Stimulated activated CD4-positive, alpha-beta T cell treated with anti-CD3 and anti-CD28 coated beads, Interleukin-4, amount 100 ng/mL, for 24 hours (primary cell): Measurements from ENCODE around the gene FURIN.
"Not testable (repeated sequence)": the region's sequence is repeated elsewhere in the genome, so short reads cannot be mapped to it uniquely, and the experiment has no call there.

ENCODE experiments used
- DNase-seq: peaks from one replicate; pipeline ENCODE4 v3.0.0-alpha.2; 2020

The FURIN gene

DNA sequence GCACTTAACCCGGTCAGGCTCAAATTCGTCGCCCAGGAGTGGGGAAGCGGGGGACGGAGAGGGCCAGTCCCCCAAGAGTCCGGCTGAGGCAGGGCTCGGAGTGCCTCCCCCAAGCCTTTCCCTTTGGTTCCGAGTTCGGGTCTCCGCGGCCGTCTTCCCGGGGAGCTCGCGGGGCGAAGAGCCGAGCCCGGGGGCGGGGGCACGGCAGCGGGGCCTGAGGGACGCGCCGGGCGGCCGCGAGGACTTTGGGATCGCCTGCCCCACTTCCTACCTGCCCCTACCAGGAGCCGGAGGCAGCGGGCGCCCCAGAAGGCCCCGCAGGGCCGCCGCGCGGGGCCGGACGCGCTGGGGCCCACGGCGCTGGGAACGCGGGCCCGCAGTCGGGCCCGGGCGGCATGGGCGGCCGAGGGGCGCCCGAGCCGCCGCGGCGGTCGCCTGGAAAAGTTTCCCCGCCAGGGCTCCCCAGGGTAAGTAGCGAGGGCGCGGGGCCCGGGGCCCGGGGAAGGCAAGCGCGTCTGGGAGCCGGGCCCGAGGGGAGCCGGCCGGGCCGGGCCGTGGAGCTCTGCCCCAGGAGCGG lies 2.8 kb downstream of the FURIN start:
- DNase-seq: no peak

DNA sequence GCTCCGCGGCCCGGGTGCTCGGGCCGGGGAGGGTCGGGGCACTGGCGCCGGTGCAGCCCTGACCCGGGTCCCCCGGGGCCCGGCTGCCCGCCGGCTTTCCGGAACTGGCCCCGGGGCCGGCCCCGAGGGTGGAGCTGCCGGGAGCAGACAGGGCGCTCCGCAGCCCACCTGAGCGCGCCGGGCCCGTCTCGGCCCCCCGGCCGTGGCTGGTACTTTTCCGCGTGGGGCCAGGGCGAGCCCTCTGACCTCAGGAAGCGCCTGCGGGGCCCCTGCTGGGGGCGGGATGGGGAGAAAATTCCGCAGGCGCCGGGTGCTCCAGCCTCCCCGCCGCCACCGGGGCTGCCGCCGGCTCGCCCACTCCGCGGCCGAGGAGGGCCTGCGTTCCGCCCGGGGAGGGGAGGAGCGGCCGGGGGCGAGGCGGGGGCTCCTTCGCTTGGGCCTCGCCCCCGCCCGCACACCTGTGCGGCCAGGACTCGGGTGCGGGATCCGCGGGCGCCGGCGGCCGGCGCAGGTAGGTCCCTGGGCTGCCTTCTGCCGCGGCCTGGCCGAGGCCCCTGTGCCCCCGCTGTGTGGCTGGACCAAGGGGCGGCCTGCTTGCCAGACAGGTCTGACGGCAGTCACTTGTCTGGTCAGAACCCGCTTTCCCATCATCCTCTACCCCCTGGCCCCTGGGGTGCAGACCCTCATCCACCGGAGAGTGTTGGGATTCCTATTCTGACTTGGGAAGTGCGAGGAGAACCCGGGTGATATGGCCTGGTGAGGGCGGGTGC lies 3.5 kb downstream of the FURIN start:
- DNase-seq: no peak

DNA sequence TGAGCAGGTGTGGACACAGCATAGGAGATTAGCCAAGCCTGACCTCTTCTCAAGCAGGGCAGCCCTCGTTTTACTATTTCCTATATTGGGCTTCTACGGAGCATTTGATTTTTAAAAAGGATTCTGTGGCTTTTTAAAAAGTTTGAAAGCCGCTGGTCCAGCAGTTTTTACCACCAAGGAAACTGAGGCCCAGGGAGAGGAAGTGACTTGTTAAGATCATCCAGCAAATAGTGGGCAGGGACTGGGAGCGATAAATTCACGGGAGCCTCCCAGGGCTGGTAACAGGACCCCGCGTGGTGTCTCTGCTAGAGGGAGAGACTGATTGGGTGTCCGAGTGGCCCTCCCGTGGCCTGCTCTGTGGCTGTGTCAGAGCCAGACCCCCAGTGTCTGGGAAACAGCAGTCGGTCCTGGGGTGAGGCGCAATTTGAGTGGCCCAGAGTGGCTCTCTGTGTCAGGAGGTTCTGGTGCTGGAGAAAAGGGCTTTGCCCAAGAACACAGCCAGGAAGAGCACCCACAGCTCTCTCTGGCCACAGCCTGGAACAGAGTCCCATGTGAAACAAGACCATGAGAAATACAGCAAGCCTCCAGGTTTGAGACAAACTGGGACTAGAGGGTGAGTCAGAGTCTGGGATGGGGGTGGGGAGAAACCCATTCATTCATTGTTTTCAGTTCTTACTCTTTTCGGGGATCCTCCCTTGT lies 4.2 kb downstream of the FURIN start:
- peak; percentile 79 for DNase-seq

DNA sequence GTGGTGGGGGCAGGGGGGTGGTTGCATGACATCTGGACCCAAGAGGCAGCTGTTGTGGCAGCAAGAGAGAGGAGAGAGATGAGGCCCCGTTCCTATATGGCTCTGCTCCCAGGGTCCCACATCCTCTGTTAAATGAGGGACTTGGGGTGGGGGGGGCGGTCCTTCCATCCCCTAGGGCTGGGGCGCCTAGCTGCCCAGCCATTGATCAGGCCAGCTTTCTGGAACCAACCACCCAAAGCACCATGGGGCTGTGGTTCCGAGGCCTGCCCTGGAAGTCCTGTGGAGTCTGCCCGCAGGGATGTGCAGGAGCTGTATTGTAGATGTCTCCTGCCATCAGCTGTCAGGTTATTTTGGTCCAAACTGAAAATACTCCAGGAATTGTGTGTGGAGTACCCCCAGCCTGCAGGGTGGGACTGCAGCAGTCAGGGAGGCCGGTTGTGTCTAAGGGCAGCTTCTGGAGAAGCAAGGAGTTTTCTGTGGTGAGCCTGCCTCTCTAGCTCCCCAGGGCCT lies 5.2 kb downstream of the FURIN start:
- DNase-seq: no peak

DNA sequence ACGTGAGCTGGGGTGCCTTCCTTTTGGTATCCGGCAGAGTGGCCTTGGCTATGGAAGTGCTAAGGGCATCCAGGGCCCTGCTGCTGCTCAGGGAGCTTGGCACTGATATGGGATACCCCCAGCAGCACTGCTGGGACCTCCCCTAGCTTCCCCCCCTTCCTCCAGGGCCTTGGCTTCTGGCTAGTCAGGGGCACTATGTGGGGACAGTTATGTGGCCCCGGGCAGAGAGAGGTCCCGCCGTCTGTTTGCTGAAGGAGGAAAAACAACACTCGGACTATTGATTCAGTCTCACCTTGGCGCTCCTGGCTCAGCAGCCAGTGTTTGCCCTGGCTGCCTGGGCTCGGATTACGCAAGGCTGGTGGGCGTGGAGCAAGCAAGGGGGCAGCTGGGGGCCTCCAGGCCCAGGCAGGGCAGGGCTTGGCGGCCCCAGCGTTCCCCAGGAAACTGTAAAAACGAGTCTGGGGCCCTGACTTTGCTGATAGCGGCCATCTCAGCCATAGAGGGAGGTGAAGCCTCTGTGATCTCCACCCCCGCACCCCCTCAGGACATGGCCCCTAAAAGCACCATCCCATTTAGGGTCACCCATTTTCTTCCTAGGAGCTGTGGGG lies 5.7 kb downstream of the FURIN start:
- no peak for DNase-seq

- DNase-seq: not testable (repeated sequence)
Observed at GRCh38 chr15:90874986-90875385, 6.6 kb downstream of the FURIN start.

GRCh38 chr15:90875549-90875981 lies 7.2 kb downstream of the FURIN start:
- no peak for DNase-seq

GRCh38 chr15:90876046-90876445 lies 7.7 kb downstream of the FURIN start:
- DNase-seq: no peak

GRCh38 chr15:90876512-90877170 lies 8.3 kb downstream of the FURIN start:
- DNase-seq: no peak

- no peak for DNase-seq
Observed at GRCh38 chr15:90877315-90877714, 8.9 kb downstream of the FURIN start.

DNA sequence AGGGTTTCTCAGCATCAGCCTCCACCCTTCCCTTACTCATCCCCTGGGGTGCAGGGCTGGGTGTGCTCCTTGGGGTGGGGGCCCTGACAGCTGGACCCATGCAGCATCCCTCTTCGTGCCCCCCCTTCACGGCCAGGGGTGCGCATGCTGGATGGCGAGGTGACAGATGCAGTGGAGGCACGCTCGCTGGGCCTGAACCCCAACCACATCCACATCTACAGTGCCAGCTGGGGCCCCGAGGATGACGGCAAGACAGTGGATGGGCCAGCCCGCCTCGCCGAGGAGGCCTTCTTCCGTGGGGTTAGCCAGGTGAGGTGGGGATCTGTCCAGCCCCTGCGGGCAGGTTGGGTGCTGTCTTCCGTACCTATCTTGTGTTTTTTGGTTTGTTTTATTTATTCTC lies 9.6 kb downstream of the FURIN start:
- DNase-seq: no peak

DNA sequence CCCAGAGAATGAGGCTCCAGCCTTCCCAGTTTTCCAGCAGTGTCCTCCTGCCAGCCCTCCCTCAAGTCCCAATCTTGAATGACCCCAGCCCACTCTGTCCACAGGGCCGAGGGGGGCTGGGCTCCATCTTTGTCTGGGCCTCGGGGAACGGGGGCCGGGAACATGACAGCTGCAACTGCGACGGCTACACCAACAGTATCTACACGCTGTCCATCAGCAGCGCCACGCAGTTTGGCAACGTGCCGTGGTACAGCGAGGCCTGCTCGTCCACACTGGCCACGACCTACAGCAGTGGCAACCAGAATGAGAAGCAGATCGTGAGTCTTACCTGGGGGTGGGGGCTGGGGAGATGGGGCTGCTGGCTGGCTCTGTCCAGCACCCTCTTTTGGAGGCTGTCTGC lies 10.3 kb downstream of the FURIN start:
- DNase-seq: no peak

DNA sequence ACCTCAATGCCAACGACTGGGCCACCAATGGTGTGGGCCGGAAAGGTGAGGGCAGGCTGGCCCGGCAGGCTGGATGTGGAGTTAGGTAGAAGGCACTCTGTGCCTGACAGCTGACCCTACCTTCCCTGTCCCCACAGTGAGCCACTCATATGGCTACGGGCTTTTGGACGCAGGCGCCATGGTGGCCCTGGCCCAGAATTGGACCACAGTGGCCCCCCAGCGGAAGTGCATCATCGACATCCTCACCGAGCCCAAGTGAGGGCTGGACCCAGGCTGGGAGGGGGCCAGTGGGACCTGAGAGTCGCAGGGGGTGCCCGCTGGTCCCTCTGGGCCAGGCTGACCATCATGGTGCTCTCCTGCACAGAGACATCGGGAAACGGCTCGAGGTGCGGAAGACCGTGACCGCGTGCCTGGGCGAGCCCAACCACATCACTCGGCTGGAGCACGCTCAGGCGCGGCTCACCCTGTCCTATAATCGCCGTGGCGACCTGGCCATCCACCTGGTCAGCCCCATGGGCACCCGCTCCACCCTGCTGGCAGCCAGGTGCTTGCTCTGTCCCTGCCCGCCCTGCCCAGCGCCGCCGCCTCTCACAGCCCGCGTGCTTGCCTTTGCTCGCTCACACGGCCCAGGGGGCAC lies 11.5 kb downstream of the FURIN start:
- no peak for DNase-seq

- no peak for DNase-seq
Observed at GRCh38 chr15:90880381-90881145, 12.2 kb downstream of the FURIN start.

DNA sequence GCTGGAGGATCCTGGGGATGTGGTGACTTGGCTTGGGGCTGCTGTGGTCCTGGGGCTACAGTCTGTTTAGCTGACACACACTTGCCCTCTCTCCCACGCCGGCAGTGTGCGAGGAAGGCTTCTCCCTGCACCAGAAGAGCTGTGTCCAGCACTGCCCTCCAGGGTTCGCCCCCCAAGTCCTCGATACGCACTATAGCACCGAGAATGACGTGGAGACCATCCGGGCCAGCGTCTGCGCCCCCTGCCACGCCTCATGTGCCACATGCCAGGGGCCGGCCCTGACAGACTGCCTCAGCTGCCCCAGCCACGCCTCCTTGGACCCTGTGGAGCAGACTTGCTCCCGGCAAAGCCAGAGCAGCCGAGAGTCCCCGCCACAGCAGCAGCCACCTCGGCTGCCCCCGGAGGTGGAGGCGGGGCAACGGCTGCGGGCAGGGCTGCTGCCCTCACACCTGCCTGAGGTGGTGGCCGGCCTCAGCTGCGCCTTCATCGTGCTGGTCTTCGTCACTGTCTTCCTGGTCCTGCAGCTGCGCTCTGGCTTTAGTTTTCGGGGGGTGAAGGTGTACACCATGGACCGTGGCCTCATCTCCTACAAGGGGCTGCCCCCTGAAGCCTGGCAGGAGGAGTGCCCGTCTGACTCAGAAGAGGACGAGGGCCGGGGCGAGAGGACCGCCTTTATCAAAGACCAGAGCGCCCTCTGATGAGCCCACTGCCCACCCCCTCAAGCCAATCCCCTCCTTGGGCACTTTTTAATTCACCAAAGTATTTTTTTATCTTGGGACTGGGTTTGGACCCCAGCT lies 13.0 kb downstream of the FURIN start:
- DNase-seq: no peak

DNA sequence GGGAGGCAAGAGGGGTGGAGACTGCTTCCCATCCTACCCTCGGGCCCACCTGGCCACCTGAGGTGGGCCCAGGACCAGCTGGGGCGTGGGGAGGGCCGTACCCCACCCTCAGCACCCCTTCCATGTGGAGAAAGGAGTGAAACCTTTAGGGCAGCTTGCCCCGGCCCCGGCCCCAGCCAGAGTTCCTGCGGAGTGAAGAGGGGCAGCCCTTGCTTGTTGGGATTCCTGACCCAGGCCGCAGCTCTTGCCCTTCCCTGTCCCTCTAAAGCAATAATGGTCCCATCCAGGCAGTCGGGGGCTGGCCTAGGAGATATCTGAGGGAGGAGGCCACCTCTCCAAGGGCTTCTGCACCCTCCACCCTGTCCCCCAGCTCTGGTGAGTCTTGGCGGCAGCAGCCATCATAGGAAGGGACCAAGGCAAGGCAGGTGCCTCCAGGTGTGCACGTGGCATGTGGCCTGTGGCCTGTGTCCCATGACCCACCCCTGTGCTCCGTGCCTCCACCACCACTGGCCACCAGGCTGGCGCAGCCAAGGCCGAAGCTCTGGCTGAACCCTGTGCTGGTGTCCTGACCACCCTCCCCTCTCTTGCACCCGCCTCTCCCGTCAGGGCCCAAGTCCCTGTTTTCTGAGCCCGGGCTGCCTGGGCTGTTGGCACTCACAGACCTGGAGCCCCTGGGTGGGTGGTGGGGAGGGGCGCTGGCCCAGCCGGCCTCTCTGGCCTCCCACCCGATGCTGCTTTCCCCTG lies 13.8 kb downstream of the FURIN start:
- no peak for DNase-seq

DNA sequence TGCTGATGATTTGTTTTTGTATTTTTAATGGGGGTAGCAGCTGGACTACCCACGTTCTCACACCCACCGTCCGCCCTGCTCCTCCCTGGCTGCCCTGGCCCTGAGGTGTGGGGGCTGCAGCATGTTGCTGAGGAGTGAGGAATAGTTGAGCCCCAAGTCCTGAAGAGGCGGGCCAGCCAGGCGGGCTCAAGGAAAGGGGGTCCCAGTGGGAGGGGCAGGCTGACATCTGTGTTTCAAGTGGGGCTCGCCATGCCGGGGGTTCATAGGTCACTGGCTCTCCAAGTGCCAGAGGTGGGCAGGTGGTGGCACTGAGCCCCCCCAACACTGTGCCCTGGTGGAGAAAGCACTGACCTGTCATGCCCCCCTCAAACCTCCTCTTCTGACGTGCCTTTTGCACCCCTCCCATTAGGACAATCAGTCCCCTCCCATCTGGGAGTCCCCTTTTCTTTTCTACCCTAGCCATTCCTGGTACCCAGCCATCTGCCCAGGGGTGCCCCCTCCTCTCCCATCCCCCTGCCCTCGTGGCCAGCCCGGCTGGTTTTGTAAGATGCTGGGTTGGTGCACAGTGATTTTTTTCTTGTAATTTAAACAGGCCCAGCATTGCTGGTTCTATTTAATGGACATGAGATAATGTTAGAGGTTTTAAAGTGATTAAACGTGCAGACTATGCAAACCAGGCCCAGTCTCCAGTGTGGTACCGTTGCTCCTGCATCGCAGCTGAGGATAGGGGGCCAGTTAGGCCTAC lies 14.6 kb downstream of the FURIN start:
- DNase-seq: no peak

GRCh38 chr15:90883526-90883975 lies 15.2 kb downstream of the FURIN start:
- no peak for DNase-seq
